ENCODE results near the gene ALDH1A3. TPM values are rescaled to one million over a fixed set of nuclear protein-coding genes. Genes with fewer than 3 reads are reported as not detected.

ALDH1A3 gene
- total RNA-seq, 1 donor from 2014 or later, result not detected

GRCh38 chr15:100928632-100929280, 49.1 kb downstream of the ALDH1A3 start:
- intact Hi-C loops (cut with micrococcal nuclease), result loop anchor here (10.0 kb wide), 2 partner anchors 206 to 1424 kb away; no protein-coding TSS in a partner anchor
- no peak for ATAC-seq (ENCODE audit: low read depth)
- CTCF ChIA-PET, result interaction anchor here (4.0 to 6.0 kb wide), 2 partner anchors 11 to 78 kb away, joined by 31 to 47 read pairs; partner anchors contain the start of gene LRRK1
- Mint-ChIP-seq H3K9me3 (no peaks in the 10 kb centered on the region), H3K36me3 (ENCODE audit: low read depth) (peaks cover 41% of the 10 kb centered on the region), H3K27me3 (no peaks in the 10 kb centered on the region), H3K4me3 (no peak overlapping the region), H3K27ac (no peak overlapping the region), H3K4me1 (peaks cover 73% of the 10 kb centered on the region)
- TF ChIP-seq, protein P1, sequence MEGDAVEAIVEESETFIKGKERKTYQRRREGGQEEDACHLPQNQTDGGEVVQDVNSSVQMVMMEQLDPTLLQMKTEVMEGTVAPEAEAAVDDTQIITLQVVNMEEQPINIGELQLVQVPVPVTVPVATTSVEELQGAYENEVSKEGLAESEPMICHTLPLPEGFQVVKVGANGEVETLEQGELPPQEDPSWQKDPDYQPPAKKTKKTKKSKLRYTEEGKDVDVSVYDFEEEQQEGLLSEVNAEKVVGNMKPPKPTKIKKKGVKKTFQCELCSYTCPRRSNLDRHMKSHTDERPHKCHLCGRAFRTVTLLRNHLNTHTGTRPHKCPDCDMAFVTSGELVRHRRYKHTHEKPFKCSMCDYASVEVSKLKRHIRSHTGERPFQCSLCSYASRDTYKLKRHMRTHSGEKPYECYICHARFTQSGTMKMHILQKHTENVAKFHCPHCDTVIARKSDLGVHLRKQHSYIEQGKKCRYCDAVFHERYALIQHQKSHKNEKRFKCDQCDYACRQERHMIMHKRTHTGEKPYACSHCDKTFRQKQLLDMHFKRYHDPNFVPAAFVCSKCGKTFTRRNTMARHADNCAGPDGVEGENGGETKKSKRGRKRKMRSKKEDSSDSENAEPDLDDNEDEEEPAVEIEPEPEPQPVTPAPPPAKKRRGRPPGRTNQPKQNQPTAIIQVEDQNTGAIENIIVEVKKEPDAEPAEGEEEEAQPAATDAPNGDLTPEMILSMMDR (IDR thresholded peaks at IDR 0.05), result no peak
- DNase-seq, result no peak
- POLR2A ChIA-PET, result interaction anchor here (0.7 kb wide), 1 partner anchor 361 kb away, joined by 8 read pairs; no protein-coding TSS in a partner anchor

DNA sequence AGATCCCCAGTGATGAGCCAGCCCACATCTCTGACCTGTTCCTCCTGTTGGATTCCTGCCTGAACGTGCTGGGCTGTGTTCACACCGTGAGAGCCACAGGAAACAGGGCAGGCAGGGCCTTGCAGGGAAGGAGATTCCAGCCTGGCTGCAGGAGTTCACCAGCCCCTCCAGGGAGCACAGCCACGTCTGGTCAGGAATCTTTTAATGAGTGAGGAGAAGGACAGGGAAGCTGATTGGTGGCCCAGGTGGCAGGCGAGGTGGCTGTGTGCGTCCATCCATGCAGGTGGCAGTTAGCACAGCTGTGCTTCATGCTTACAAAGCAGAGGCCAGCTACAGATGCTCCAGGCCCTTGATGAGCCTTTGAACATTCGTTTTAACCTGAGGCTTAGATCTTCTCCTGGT, 50.0 kb downstream of the ALDH1A3 start:
- Mint-ChIP-seq H3K36me3 (ENCODE audit: low read depth) (peaks cover 33% of the 10 kb centered on the region), H3K27me3 (no peaks in the 10 kb centered on the region), H3K9me3 (no peaks in the 10 kb centered on the region), H3K27ac (no peak overlapping the region), H3K4me1 (peaks cover 74% of the 10 kb centered on the region), H3K4me3 (no peak overlapping the region)
- ChIA-PET POLR2A (interaction anchor here (0.7 kb wide), 1 partner anchor 9 kb away, joined by 3 read pairs; no protein-coding TSS in a partner anchor), CTCF (interaction anchor here (4.0 to 6.0 kb wide), 2 partner anchors 12 to 77 kb away, joined by 31 to 47 read pairs; partner anchors contain the start of gene LRRK1)
- TF ChIP-seq, protein P1 (IDR thresholded peaks at IDR 0.05), result no peak
- DNase-seq (no peak), ATAC-seq (ENCODE audit: low read depth) (no peak)
- intact Hi-C loops (cut with micrococcal nuclease), result loop anchor here (10.0 kb wide), 2 partner anchors 205 to 1425 kb away; no protein-coding TSS in a partner anchor

GRCh38 chr15:100930306-100930848, 50.7 kb downstream of the ALDH1A3 start:
- intact Hi-C loops (cut with micrococcal nuclease), result no loop called here
- Mint-ChIP-seq H3K36me3 (ENCODE audit: low read depth) (peaks cover 30% of the 10 kb centered on the region), H3K4me3 (no peak overlapping the region), H3K9me3 (no peaks in the 10 kb centered on the region), H3K27me3 (no peaks in the 10 kb centered on the region), H3K4me1 (peaks cover 82% of the 10 kb centered on the region), H3K27ac (no peak overlapping the region)
- TF ChIP-seq, protein P1 (IDR thresholded peaks at IDR 0.05), result no peak
- ChIA-PET CTCF (interaction anchor here (2.0 to 6.0 kb wide), 2 partner anchors 12 to 77 kb away, joined by 10 to 47 read pairs; partner anchors contain the start of gene LRRK1), POLR2A (interaction anchor here (0.5 to 0.7 kb wide), 2 partner anchors 10 to 41 kb away, joined by 3 to 8 read pairs; no protein-coding TSS in a partner anchor)
- ATAC-seq (ENCODE audit: low read depth), result no peak
- DNase-seq, result no peak

GRCh38 chr15:100931143-100931890, 51.7 kb downstream of the ALDH1A3 start:
- intact Hi-C loops (cut with micrococcal nuclease), result no loop called here
- ChIA-PET POLR2A (interaction anchor here (0.5 kb wide), 1 partner anchor 40 kb away, joined by 8 read pairs; no protein-coding TSS in a partner anchor), CTCF (interaction anchor here (0.6 to 6.0 kb wide), 3 partner anchors 13 to 83 kb away, joined by 3 to 47 read pairs (median 10); partner anchors contain the start of gene LRRK1)
- no peaks in the 10 kb centered on the region for H3K27me3 Mint-ChIP-seq
- H3K4me3 Mint-ChIP-seq, result no peak overlapping the region
- no peak overlapping the region for H3K27ac Mint-ChIP-seq
- TF ChIP-seq, protein P1 (IDR thresholded peaks at IDR 0.05), result no peak
- no peaks in the 10 kb centered on the region for H3K9me3 Mint-ChIP-seq
- peaks cover 83% of the 10 kb centered on the region for H3K4me1 Mint-ChIP-seq
- peaks cover 22% of the 10 kb centered on the region for H3K36me3 Mint-ChIP-seq (ENCODE audit: low read depth)
- ATAC-seq (ENCODE audit: low read depth), result no peak
- DNase-seq, result no peak
